ENCODE data around the gene AFAP1L2. TPM values are rescaled to one million over a fixed set of nuclear protein-coding genes. Genes with fewer than 3 reads are reported as not detected.

AFAP1L2 gene
- total and polyA plus RNA-seq, 4 experiments from 2014 or later: 0.50 to 4.3 (median 2.3) TPM

- H3K36me3 Mint-ChIP-seq: peaks cover 14 to 19% of the 10 kb centered on the region in 2 donors
- CTCF ChIA-PET (ENCODE audit: partially characterized antibody): interaction anchor here (2.4 kb wide), 1 partner anchor 13 kb away, joined by 10 read pairs; no protein-coding TSS in a partner anchor
- H3K4me3 ChIP-seq (ENCODE audit: low read length in 2 of 2): no peak overlapping the region
- POLR2A ChIA-PET (ENCODE audit: partially characterized antibody): no interaction called here
- H3K4me1 Mint-ChIP-seq: no peaks in the 10 kb centered on the region
- peaks cover 0 to 3% of the 10 kb centered on the region in 2 donors for H3K9me3 ChIP-seq (ENCODE audit: control insufficient read depth in 1 of 2, low read length in 2 of 2)
- peaks cover 0 to 17% (median 16%) of the 10 kb centered on the region in 8 donors for H3K9me3 Mint-ChIP-seq
- no peak overlapping the region for H3K27ac Mint-ChIP-seq
- DNase-seq: no peak
- no peak overlapping the region for H3K4me3 Mint-ChIP-seq
- H3K27ac ChIP-seq (ENCODE audit: low read depth, low read length): no peak overlapping the region
- H3K27me3 ChIP-seq (ENCODE audit: insufficient read depth, low read length): no peaks in the 10 kb centered on the region
- intact Hi-C loops (cut with micrococcal nuclease): no loop called here
- no peaks in the 10 kb centered on the region for H3K27me3 Mint-ChIP-seq
- no peaks in the 10 kb centered on the region for H3K4me1 ChIP-seq (ENCODE audit: insufficient read depth, low read length)
- no peaks in the 10 kb centered on the region for H3K36me3 ChIP-seq (ENCODE audit: insufficient read depth, low read length)
Observed at GRCh38 chr10:114291076-114291475, 113.2 kb downstream of the AFAP1L2 start.

- H3K27ac ChIP-seq (ENCODE audit: low read depth, low read length): no peak overlapping the region
- no peak overlapping the region for H3K4me3 Mint-ChIP-seq
- ChIA-PET CTCF (ENCODE audit: partially characterized antibody) (interaction anchor here (2.4 kb wide), 1 partner anchor 14 kb away, joined by 10 read pairs; no protein-coding TSS in a partner anchor), POLR2A (ENCODE audit: partially characterized antibody) (no interaction called here)
- H3K27ac Mint-ChIP-seq: no peak overlapping the region
- intact Hi-C loops (cut with micrococcal nuclease): no loop called here
- H3K36me3 Mint-ChIP-seq: peaks cover 5 to 9% of the 10 kb centered on the region in 2 donors
- H3K27me3 ChIP-seq (ENCODE audit: insufficient read depth, low read length): no peaks in the 10 kb centered on the region
- H3K27me3 Mint-ChIP-seq: peaks cover 0 to 2% of the 10 kb centered on the region in 2 donors
- H3K4me1 ChIP-seq (ENCODE audit: insufficient read depth, low read length): no peaks in the 10 kb centered on the region
- H3K4me3 ChIP-seq (ENCODE audit: low read length in 2 of 2): no peak overlapping the region
- peaks cover 0 to 7% (median 6%) of the 10 kb centered on the region in 8 donors for H3K9me3 Mint-ChIP-seq
- H3K36me3 ChIP-seq (ENCODE audit: insufficient read depth, low read length): no peaks in the 10 kb centered on the region
- no peak for DNase-seq
- no peaks in the 10 kb centered on the region for H3K9me3 ChIP-seq (ENCODE audit: control insufficient read depth in 1 of 2, low read length in 2 of 2)
- H3K4me1 Mint-ChIP-seq: no peaks in the 10 kb centered on the region
Observed at GRCh38 chr10:114290038-114290437, 114.3 kb downstream of the AFAP1L2 start.

GRCh38 chr10:114289096-114289436 lies 115.2 kb downstream of the AFAP1L2 start:
- POLR2A ChIA-PET (ENCODE audit: partially characterized antibody): no interaction called here
- no peak for DNase-seq
- peaks cover 0 to 1% (median 0%) of the 10 kb centered on the region in 8 donors for H3K9me3 Mint-ChIP-seq
- intact Hi-C loops (cut with micrococcal nuclease): no loop called here
- no peak overlapping the region for H3K27ac Mint-ChIP-seq
- H3K4me3 Mint-ChIP-seq: no peak overlapping the region
- no peaks in the 10 kb centered on the region for H3K36me3 ChIP-seq (ENCODE audit: insufficient read depth, low read length)
- H3K36me3 Mint-ChIP-seq: no peaks in the 10 kb centered on the region
- H3K9me3 ChIP-seq (ENCODE audit: control insufficient read depth in 1 of 2, low read length in 2 of 2): no peaks in the 10 kb centered on the region
- H3K4me3 ChIP-seq (ENCODE audit: low read length in 2 of 2): no peak overlapping the region
- CTCF ChIA-PET (ENCODE audit: partially characterized antibody): interaction anchor here (2.4 kb wide), 1 partner anchor 15 kb away, joined by 10 read pairs; no protein-coding TSS in a partner anchor
- peaks cover 0 to 2% of the 10 kb centered on the region in 2 donors for H3K27me3 Mint-ChIP-seq
- H3K4me1 ChIP-seq (ENCODE audit: insufficient read depth, low read length): no peaks in the 10 kb centered on the region
- H3K4me1 Mint-ChIP-seq: no peaks in the 10 kb centered on the region
- no peak overlapping the region for H3K27ac ChIP-seq (ENCODE audit: low read depth, low read length)
- no peaks in the 10 kb centered on the region for H3K27me3 ChIP-seq (ENCODE audit: insufficient read depth, low read length)

GRCh38 chr10:114288424-114289095 lies 115.7 kb downstream of the AFAP1L2 start:
- POLR2A ChIA-PET (ENCODE audit: partially characterized antibody): no interaction called here
- peaks cover 0 to 1% (median 0%) of the 10 kb centered on the region in 8 donors for H3K9me3 Mint-ChIP-seq
- H3K4me1 Mint-ChIP-seq: no peaks in the 10 kb centered on the region
- DNase-seq: no peak
- H3K27me3 Mint-ChIP-seq: peaks cover 0 to 2% of the 10 kb centered on the region in 2 donors
- no peak overlapping the region for H3K4me3 ChIP-seq (ENCODE audit: low read length in 2 of 2)
- no peaks in the 10 kb centered on the region for H3K36me3 Mint-ChIP-seq
- no peak overlapping the region for H3K4me3 Mint-ChIP-seq
- no peak overlapping the region for H3K27ac ChIP-seq (ENCODE audit: low read depth, low read length)
- intact Hi-C loops (cut with micrococcal nuclease): no loop called here
- no peaks in the 10 kb centered on the region for H3K36me3 ChIP-seq (ENCODE audit: insufficient read depth, low read length)
- no peaks in the 10 kb centered on the region for H3K27me3 ChIP-seq (ENCODE audit: insufficient read depth, low read length)
- no peak overlapping the region for H3K27ac Mint-ChIP-seq
- no peaks in the 10 kb centered on the region for H3K4me1 ChIP-seq (ENCODE audit: insufficient read depth, low read length)
- no peaks in the 10 kb centered on the region for H3K9me3 ChIP-seq (ENCODE audit: control insufficient read depth in 1 of 2, low read length in 2 of 2)
- CTCF ChIA-PET (ENCODE audit: partially characterized antibody): interaction anchor here (2.4 kb wide), 1 partner anchor 16 kb away, joined by 10 read pairs; no protein-coding TSS in a partner anchor

- no peaks in the 10 kb centered on the region for H3K36me3 Mint-ChIP-seq
- H3K9me3 Mint-ChIP-seq: peaks cover 0 to 1% (median 0%) of the 10 kb centered on the region in 8 donors
- Histone ChIP-seq H3K4me3 (ENCODE audit: low read length in 2 of 2) (no peak overlapping the region), H3K9me3 (ENCODE audit: control insufficient read depth in 1 of 2, low read length in 2 of 2) (no peaks in the 10 kb centered on the region), H3K27ac (ENCODE audit: low read depth, low read length) (no peak overlapping the region), H3K4me1 (ENCODE audit: insufficient read depth, low read length) (no peaks in the 10 kb centered on the region), H3K27me3 (ENCODE audit: insufficient read depth, low read length) (no peaks in the 10 kb centered on the region), H3K36me3 (ENCODE audit: insufficient read depth, low read length) (no peaks in the 10 kb centered on the region)
- DNase-seq: no peak
- ChIA-PET CTCF (ENCODE audit: partially characterized antibody) (interaction anchor here (0.7 kb wide), 1 partner anchor 18 kb away, joined by 3 read pairs; no protein-coding TSS in a partner anchor), POLR2A (ENCODE audit: partially characterized antibody) (no interaction called here)
- H3K27me3 Mint-ChIP-seq: peaks cover 0 to 2% of the 10 kb centered on the region in 2 donors
- intact Hi-C loops (cut with micrococcal nuclease): no loop called here
- H3K4me3 Mint-ChIP-seq: no peak overlapping the region
- H3K27ac Mint-ChIP-seq: no peak overlapping the region
- no peaks in the 10 kb centered on the region for H3K4me1 Mint-ChIP-seq
Observed at GRCh38 chr10:114286921-114287320, 117.4 kb downstream of the AFAP1L2 start.

- intact Hi-C loops (cut with micrococcal nuclease): no loop called here
- no peak for DNase-seq
- H3K36me3 Mint-ChIP-seq: no peaks in the 10 kb centered on the region
Observed at GRCh38 chr10:114285961-114286441, 118.3 kb downstream of the AFAP1L2 start.

GRCh38 chr10:114284346-114285071 lies 119.8 kb downstream of the AFAP1L2 start:
- Mint-ChIP-seq H3K36me3 (no peaks in the 10 kb centered on the region), H3K4me3 (no peak overlapping the region), H3K4me1 (no peaks in the 10 kb centered on the region), H3K27ac (no peak overlapping the region), H3K27me3 (peaks cover 0 to 2% of the 10 kb centered on the region in 2 donors), H3K9me3 (peaks cover 0 to 1% (median 0%) of the 10 kb centered on the region in 8 donors)
- Histone ChIP-seq H3K4me3 (ENCODE audit: low read length in 2 of 2) (no peak overlapping the region), H3K4me1 (ENCODE audit: insufficient read depth, low read length) (no peaks in the 10 kb centered on the region), H3K9me3 (ENCODE audit: control insufficient read depth in 1 of 2, low read length in 2 of 2) (no peaks in the 10 kb centered on the region), H3K36me3 (ENCODE audit: insufficient read depth, low read length) (no peaks in the 10 kb centered on the region), H3K27me3 (ENCODE audit: insufficient read depth, low read length) (no peaks in the 10 kb centered on the region), H3K27ac (ENCODE audit: low read depth, low read length) (no peak overlapping the region)
- intact Hi-C loops (cut with micrococcal nuclease): no loop called here
- POLR2A ChIA-PET (ENCODE audit: partially characterized antibody): no interaction called here
- no peak for DNase-seq
- CTCF ChIA-PET (ENCODE audit: partially characterized antibody): no interaction called here

More at GRCh38 chr10:114285961-114286441, 118.3 kb downstream of the AFAP1L2 start:
- no peaks in the 10 kb centered on the region for H3K4me1 ChIP-seq (ENCODE audit: insufficient read depth, low read length)
- POLR2A ChIA-PET (ENCODE audit: partially characterized antibody): no interaction called here
- H3K27ac ChIP-seq (ENCODE audit: low read depth, low read length): no peak overlapping the region
- no peaks in the 10 kb centered on the region for H3K36me3 ChIP-seq (ENCODE audit: insufficient read depth, low read length)
- no peak overlapping the region for H3K27ac Mint-ChIP-seq
- no peaks in the 10 kb centered on the region for H3K9me3 ChIP-seq (ENCODE audit: control insufficient read depth in 1 of 2, low read length in 2 of 2)
- no peak overlapping the region for H3K4me3 ChIP-seq (ENCODE audit: low read length in 2 of 2)
- no peaks in the 10 kb centered on the region for H3K27me3 ChIP-seq (ENCODE audit: insufficient read depth, low read length)
- H3K27me3 Mint-ChIP-seq: peaks cover 0 to 2% of the 10 kb centered on the region in 2 donors
- H3K4me3 Mint-ChIP-seq: no peak overlapping the region
- CTCF ChIA-PET (ENCODE audit: partially characterized antibody): no interaction called here
- H3K4me1 Mint-ChIP-seq: no peaks in the 10 kb centered on the region
- H3K9me3 Mint-ChIP-seq: peaks cover 0 to 1% (median 0%) of the 10 kb centered on the region in 8 donors
